Fibroblast of the conjunctiva (primary cell): Measurements from ENCODE around the gene SERAC1.

Source experiments
- DNase-seq: peaks from one replicate; pipeline ENCODE4 v3.0.0-alpha.2; 2010; ENCODE audit warnings: low read depth

Gene SERAC1

GRCh38 chr6:158122048-158122447 lies 46.0 kb downstream of the SERAC1 start:
- no peak for DNase-seq

GRCh38 chr6:158121335-158121734 lies 46.7 kb downstream of the SERAC1 start:
- no peak for DNase-seq

GRCh38 chr6:158118886-158119285 lies 49.2 kb downstream of the SERAC1 start:
- DNase-seq: no peak

GRCh38 chr6:158115508-158115907 lies 52.6 kb downstream of the SERAC1 start:
- no peak for DNase-seq

- DNase-seq: no peak
Observed at GRCh38 chr6:158115102-158115501, 53.0 kb downstream of the SERAC1 start.

GRCh38 chr6:158113802-158114201 lies 54.3 kb downstream of the SERAC1 start:
- DNase-seq: no peak

GRCh38 chr6:158111987-158112386 lies 56.1 kb downstream of the SERAC1 start:
- DNase-seq: no peak

- no peak for DNase-seq
Observed at GRCh38 chr6:158110986-158111385, 57.1 kb downstream of the SERAC1 start.

- DNase-seq: peak; percentile 6
Observed at GRCh38 chr6:158109748-158110147, 58.3 kb downstream of the SERAC1 start.

- DNase-seq: no peak
Observed at GRCh38 chr6:158104696-158105095, 63.4 kb downstream of the SERAC1 start.

GRCh38 chr6:158103228-158103627 lies 64.8 kb downstream of the SERAC1 start:
- DNase-seq: no peak

GRCh38 chr6:158095671-158096070 lies 72.4 kb downstream of the SERAC1 start:
- DNase-seq: no peak

GRCh38 chr6:158095031-158095430 lies 73.0 kb downstream of the SERAC1 start:
- DNase-seq: no peak

- DNase-seq: no peak
Observed at GRCh38 chr6:158092806-158093205, 75.3 kb downstream of the SERAC1 start.

- DNase-seq: no peak
Observed at GRCh38 chr6:158087224-158087867, 80.7 kb downstream of the SERAC1 start.

- no peak for DNase-seq
Observed at GRCh38 chr6:158086504-158087223, 81.4 kb downstream of the SERAC1 start.

- no peak for DNase-seq
Observed at GRCh38 chr6:158086054-158086503, 82.0 kb downstream of the SERAC1 start.

GRCh38 chr6:158085261-158086053 lies 82.6 kb downstream of the SERAC1 start:
- no peak for DNase-seq

GRCh38 chr6:158083455-158084325 lies 84.4 kb downstream of the SERAC1 start:
- no peak for DNase-seq

GRCh38 chr6:158081657-158081935 lies 86.5 kb downstream of the SERAC1 start:
- no peak for DNase-seq

GRCh38 chr6:158080849-158081656 lies 87.0 kb downstream of the SERAC1 start:
- no peak for DNase-seq
